HG03469 (cell line): Measurements from ENCODE around the gene XCL2.
"Not testable (repeated sequence)": the region's sequence is repeated elsewhere in the genome, so short reads cannot be mapped to it uniquely, and the experiment has no call there.

ENCODE experiments used
- ATAC-seq: cut with Tn5 transposase; IDR thresholded peaks from one replicate; pipeline ENCODE4 v1.9.1; 2021; ENCODE audit warnings: mild to moderate bottlenecking, moderate library complexity, moderate number of reproducible peaks; ENCODE audit not compliant: unreplicated experiment

Gene XCL2

GRCh38 chr1:168543840-168544498 is at the start of gene XCL2:
TSS of gene XCL2 (minus strand) at chr1:168543997. CDS start at chr1:168543964, 33 bp downstream.
- not testable (repeated sequence) for ATAC-seq

- no peak for ATAC-seq
Measured at GRCh38 chr1:168591641-168592250, 47.9 kb upstream of the XCL2 start.

GRCh38 chr1:168591066-168591465 is 47.3 kb upstream of the XCL2 start:
- no peak for ATAC-seq

GRCh38 chr1:168589167-168589566 is 45.4 kb upstream of the XCL2 start:
- ATAC-seq = no peak

GRCh38 chr1:168585937-168586336 is 42.1 kb upstream of the XCL2 start:
- no peak for ATAC-seq

GRCh38 chr1:168585191-168585590 is 41.4 kb upstream of the XCL2 start:
- no peak for ATAC-seq

GRCh38 chr1:168583571-168583970 is 39.8 kb upstream of the XCL2 start:
- no peak for ATAC-seq

- ATAC-seq = no peak
Measured at GRCh38 chr1:168582688-168583336, 39.0 kb upstream of the XCL2 start.

GRCh38 chr1:168581817-168582572 is 38.2 kb upstream of the XCL2 start:
- ATAC-seq = no peak

GRCh38 chr1:168580991-168581390 is 37.2 kb upstream of the XCL2 start:
- not testable (repeated sequence) for ATAC-seq

GRCh38 chr1:168580290-168580689 is 36.5 kb upstream of the XCL2 start:
- ATAC-seq = not testable (repeated sequence)

GRCh38 chr1:168578531-168579185 is 34.9 kb upstream of the XCL2 start:
- ATAC-seq = not testable (repeated sequence)

- not testable (repeated sequence) for ATAC-seq
Measured at GRCh38 chr1:168576245-168576688, 32.5 kb upstream of the XCL2 start, which contains the start of gene XCL1. TSS of gene XCL1 (plus strand) at chr1:168576605. CDS start at chr1:168576638, 33 bp downstream.

- ATAC-seq = not testable (repeated sequence)
Measured at GRCh38 chr1:168574234-168574633, 30.4 kb upstream of the XCL2 start.

GRCh38 chr1:168572633-168573032 is 28.8 kb upstream of the XCL2 start:
- ATAC-seq = no peak

- no peak for ATAC-seq
Measured at GRCh38 chr1:168570652-168571051, 26.9 kb upstream of the XCL2 start.

- no peak for ATAC-seq
Measured at GRCh38 chr1:168568346-168568745, 24.5 kb upstream of the XCL2 start.

GRCh38 chr1:168567568-168567967 is 23.8 kb upstream of the XCL2 start:
- ATAC-seq = no peak

GRCh38 chr1:168567007-168567406 is 23.2 kb upstream of the XCL2 start:
- ATAC-seq = no peak

- ATAC-seq = no peak
Measured at GRCh38 chr1:168565825-168566224, 22.0 kb upstream of the XCL2 start.

- ATAC-seq = no peak
Measured at GRCh38 chr1:168561989-168562388, 18.2 kb upstream of the XCL2 start.
